ENCODE data around the gene CRIP1. TPM values are rescaled to one million over a fixed set of nuclear protein-coding genes. Genes with fewer than 3 reads are reported as not detected.
A peak's percentile ranks its signal among the peaks of the same experiment; 100 is the strongest.

CRIP1 gene
- total RNA-seq, 1 experiment from 2014 or later: 6.9 TPM

GRCh38 chr14:105490267-105490571 is 3.5 kb downstream of the CRIP1 start:
- H3K56ac ChIP-seq (ENCODE audit: insufficient read length, low read depth, low read length): no peak overlapping the region
- no peak overlapping the region for H3K9ac ChIP-seq (ENCODE audit: extremely low read depth, insufficient read length, low read length)
- H3K27ac ChIP-seq (ENCODE audit: insufficient read length, low read depth, low read length): no peak overlapping the region
- TF ChIP-seq, protein P1, sequence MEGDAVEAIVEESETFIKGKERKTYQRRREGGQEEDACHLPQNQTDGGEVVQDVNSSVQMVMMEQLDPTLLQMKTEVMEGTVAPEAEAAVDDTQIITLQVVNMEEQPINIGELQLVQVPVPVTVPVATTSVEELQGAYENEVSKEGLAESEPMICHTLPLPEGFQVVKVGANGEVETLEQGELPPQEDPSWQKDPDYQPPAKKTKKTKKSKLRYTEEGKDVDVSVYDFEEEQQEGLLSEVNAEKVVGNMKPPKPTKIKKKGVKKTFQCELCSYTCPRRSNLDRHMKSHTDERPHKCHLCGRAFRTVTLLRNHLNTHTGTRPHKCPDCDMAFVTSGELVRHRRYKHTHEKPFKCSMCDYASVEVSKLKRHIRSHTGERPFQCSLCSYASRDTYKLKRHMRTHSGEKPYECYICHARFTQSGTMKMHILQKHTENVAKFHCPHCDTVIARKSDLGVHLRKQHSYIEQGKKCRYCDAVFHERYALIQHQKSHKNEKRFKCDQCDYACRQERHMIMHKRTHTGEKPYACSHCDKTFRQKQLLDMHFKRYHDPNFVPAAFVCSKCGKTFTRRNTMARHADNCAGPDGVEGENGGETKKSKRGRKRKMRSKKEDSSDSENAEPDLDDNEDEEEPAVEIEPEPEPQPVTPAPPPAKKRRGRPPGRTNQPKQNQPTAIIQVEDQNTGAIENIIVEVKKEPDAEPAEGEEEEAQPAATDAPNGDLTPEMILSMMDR (conservative IDR thresholded peaks at IDR 0.05): no peak
- no peak overlapping the region for H2AFZ ChIP-seq (ENCODE audit: low read length)
- no peak overlapping the region for H2BK5ac ChIP-seq (ENCODE audit: insufficient read length, low read length)
- Mint-ChIP-seq H3K4me1 (peaks cover 4 to 14% of the 10 kb centered on the region in 2 experiments), H3K4me3 (peak overlapping the region; percentile 57 to 80; a peak in 3 of 5 replicates), H3K36me3 (ENCODE audit: insufficient read depth in 1 of 3, low read depth in 3 of 3) (peaks cover 0 to 5% (median 0%) of the 10 kb centered on the region in 3 experiments; a peak in 2 of 7 replicates), H3K9me3 (peaks cover 0 to 4% of the 10 kb centered on the region in 2 experiments; a peak in 1 of 5 replicates), H3K27ac (no peak overlapping the region), H3K27me3 (ENCODE audit: low read depth) (peaks cover 42% of the 10 kb centered on the region)
- no peak overlapping the region for H4K8ac ChIP-seq (replicated peaks; ENCODE audit: insufficient read length, low read depth, low read length)
- H3K23me2 ChIP-seq (ENCODE audit: insufficient read length, low read depth, low read length, poor library complexity, severe bottlenecking): peaks cover 6% of the 10 kb centered on the region
- no peak overlapping the region for H2BK20ac ChIP-seq (ENCODE audit: low read depth, low read length, poor library complexity, severe bottlenecking)
- H3K79me2 ChIP-seq (ENCODE audit: insufficient read depth, low read length): no peaks in the 10 kb centered on the region
- no peak overlapping the region for H4K91ac ChIP-seq (ENCODE audit: insufficient read length, low read depth, low read length)
- H3K18ac ChIP-seq (ENCODE audit: insufficient read length, low read depth, low read length): peak overlapping the region; percentile 49
- H4K5ac ChIP-seq (ENCODE audit: insufficient read length, low read depth, low read length): no peak overlapping the region
- H3K79me1 ChIP-seq (ENCODE audit: insufficient read depth, low read depth, low read length, poor library complexity, severe bottlenecking): no peaks in the 10 kb centered on the region
- no peak overlapping the region for H2BK15ac ChIP-seq (ENCODE audit: low read depth, low read length)
- no peak overlapping the region for H3T11ph ChIP-seq (ENCODE audit: low read length)
- H3K23ac ChIP-seq (ENCODE audit: insufficient read length, low read depth, low read length): no peak overlapping the region
- WGBS (ENCODE audit: extremely low coverage, insufficient read length, low lambda C conversion rate): no CpG with 5 or more reads among the region's 33 CpGs
- H3K4me2 ChIP-seq (ENCODE audit: insufficient read depth, insufficient read length, low read length): peak overlapping the region; percentile 38
- DNase-seq: no peak
- no peaks in the 10 kb centered on the region for H4K20me1 ChIP-seq (ENCODE audit: control insufficient read depth, insufficient read depth, insufficient read length)
- no peak overlapping the region for H2AK5ac ChIP-seq (ENCODE audit: insufficient read length, low read length)
- H3K27me3 ChIP-seq (ENCODE audit: insufficient read depth, low read length): peaks cover 26% of the 10 kb centered on the region; the same call in 1 of the 2 replicates
- no peak overlapping the region for H3K4ac ChIP-seq (ENCODE audit: low read depth, low read length)
- H3K14ac ChIP-seq (ENCODE audit: insufficient read depth, low read length): peak overlapping the region; percentile 82
- H3K4me1 ChIP-seq (ENCODE audit: insufficient read depth, low read length): no peaks in the 10 kb centered on the region
- no peak overlapping the region for H2BK120ac ChIP-seq (ENCODE audit: low read depth, low read length, poor library complexity, severe bottlenecking)
- H3K9me3 ChIP-seq (ENCODE audit: control insufficient read depth, low read depth, low read length): no peaks in the 10 kb centered on the region
- H2BK12ac ChIP-seq (ENCODE audit: insufficient read length, low read depth, low read length): no peak overlapping the region
